ENCODE measurements around the gene TBCK.

DNA sequence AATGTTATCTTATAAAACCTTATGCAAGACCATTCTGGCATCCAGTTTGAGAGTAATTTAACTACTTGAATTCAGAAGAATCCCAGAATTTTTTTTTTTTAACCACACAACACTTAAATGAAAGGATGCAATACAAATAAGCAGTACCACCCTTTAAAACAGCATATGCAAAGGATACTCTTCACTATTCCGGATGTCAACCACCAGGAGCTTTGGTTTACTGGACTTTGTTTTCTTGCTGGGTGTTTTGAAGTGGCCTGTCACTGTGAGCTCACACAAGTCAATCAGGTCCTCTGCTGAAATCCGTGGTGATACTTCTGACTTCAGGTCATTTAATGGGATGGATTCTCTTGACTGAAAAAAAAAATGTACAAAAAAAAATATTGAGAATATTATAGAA is 200.0 kb downstream of the TBCK start:
- TF ChIP-seq, protein P1, sequence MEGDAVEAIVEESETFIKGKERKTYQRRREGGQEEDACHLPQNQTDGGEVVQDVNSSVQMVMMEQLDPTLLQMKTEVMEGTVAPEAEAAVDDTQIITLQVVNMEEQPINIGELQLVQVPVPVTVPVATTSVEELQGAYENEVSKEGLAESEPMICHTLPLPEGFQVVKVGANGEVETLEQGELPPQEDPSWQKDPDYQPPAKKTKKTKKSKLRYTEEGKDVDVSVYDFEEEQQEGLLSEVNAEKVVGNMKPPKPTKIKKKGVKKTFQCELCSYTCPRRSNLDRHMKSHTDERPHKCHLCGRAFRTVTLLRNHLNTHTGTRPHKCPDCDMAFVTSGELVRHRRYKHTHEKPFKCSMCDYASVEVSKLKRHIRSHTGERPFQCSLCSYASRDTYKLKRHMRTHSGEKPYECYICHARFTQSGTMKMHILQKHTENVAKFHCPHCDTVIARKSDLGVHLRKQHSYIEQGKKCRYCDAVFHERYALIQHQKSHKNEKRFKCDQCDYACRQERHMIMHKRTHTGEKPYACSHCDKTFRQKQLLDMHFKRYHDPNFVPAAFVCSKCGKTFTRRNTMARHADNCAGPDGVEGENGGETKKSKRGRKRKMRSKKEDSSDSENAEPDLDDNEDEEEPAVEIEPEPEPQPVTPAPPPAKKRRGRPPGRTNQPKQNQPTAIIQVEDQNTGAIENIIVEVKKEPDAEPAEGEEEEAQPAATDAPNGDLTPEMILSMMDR (IDR thresholded peaks at IDR 0.05) = no peak
- TF ChIP-seq POLR2A (IDR thresholded peaks at IDR 0.05) = no peak

Data from uterus (tissue), 2 donors.